LNCaP clone FGC (cell line): Measurements from ENCODE around the gene EFNA5.
"Not testable (repeated sequence)": the region's sequence is repeated elsewhere in the genome, so short reads cannot be mapped to it uniquely, and the experiment has no call there.

Experiments
- DNase-seq: peaks from one replicate; pipeline ENCODE4 v3.0.0-alpha.2; 2011; ENCODE audit warnings: low read depth
- H3K4me3 ChIP-seq: 2 replicates; pipeline ENCODE4 v1.5.1; 2011; ENCODE audit warnings: mild to moderate bottlenecking, low read depth, low read length, control low read depth
- CTCF ChIP-seq: IDR thresholded peaks from 2 replicates; pipeline ENCODE4 v1.5.1; 2012; ENCODE audit warnings: mild to moderate bottlenecking; ENCODE audit not compliant: control insufficient read depth, insufficient read depth; ENCODE audit errors: extremely low read depth

The EFNA5 gene

GRCh38 chr5:107435061-107435460 is 235.7 kb downstream of the EFNA5 start:
- no peak overlapping the region for H3K4me3 ChIP-seq
- TF ChIP-seq CTCF: no peak
- no peak for DNase-seq

DNA sequence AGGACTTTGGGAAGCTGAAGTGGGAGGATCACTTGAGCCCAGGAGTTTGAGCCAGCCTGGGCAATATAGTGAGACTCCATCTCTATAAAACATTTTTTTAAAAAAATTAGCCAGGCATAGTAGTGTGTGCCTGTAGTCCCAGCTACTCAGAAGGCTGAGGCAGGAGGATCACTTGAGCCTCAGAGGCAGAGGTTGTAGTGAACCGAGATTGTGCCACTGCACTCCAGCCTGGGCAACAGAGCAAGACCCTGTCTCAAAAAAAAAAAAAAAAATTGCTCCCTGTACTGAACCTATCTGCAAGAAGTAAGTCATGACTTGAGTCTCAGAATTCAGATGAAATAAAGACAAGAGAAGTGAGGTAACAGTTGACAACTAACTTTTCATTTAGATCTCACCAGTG is 237.1 kb downstream of the EFNA5 start:
- DNase-seq, H3K4me3 ChIP-seq: not testable (repeated sequence)

GRCh38 chr5:107431998-107432397 is 238.7 kb downstream of the EFNA5 start:
- H3K4me3 ChIP-seq: no peak overlapping the region
- no peak for DNase-seq
- TF ChIP-seq CTCF: no peak

DNA sequence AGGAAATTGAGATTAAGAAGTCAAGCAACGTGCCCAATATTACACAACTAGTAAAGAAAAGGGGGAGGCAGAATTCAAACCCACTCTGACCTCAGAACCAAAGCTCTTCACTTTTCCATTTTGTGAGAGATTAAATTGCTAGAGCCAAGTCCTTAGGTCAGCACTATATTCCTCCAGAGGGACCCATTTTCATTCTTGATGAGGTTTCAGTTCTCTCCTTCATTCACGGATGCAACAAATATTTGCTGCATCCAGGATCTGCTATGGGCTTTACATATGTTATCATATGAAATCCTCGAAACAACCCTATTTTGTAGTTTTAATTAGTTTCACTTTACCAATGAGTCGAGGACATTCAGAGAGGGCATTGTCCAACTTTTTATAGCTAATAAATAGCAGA is 239.2 kb downstream of the EFNA5 start:
- no peak for DNase-seq
- H3K4me3 ChIP-seq: no peak overlapping the region
- TF ChIP-seq CTCF: no peak

DNA sequence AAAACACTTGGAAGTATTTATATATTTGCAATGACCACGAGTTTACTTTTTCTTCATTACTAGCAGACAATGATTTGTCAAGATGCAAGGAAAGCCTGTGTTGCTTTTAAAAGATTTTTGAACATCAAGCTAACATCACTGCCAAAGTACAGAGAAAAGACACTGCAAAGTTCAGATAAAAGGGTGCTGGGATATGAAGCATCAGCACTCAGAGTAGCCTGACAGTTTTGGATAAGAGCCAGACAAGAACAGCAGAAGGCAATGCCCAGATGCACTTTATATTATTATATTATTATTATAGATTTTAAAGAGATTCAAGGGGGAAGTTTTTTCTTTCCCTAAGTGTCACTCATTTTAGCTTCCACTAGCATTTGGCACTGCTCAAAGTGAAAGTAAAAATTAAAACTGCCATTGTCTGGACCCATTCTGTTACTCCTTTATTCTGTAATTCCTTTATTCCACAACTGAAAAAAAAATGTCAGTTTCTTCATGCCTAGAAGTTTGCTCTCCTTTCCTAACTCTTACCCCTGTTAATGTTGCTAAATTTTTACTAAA is 240.6 kb downstream of the EFNA5 start:
- no peak for TF ChIP-seq CTCF
- no peak for DNase-seq
- no peak overlapping the region for H3K4me3 ChIP-seq

GRCh38 chr5:107428303-107428813 is 242.4 kb downstream of the EFNA5 start:
- H3K4me3 ChIP-seq: no peak overlapping the region
- DNase-seq: no peak
- no peak for TF ChIP-seq CTCF

- TF ChIP-seq CTCF: no peak
- no peak for DNase-seq
- no peak overlapping the region for H3K4me3 ChIP-seq
Observed at GRCh38 chr5:107426872-107427271, 243.9 kb downstream of the EFNA5 start.
